ENCODE data around the gene SIRT6.

GRCh38 chr19:4196009-4196408, 13.6 kb upstream of the SIRT6 start:
- TF ChIP-seq, protein P1, sequence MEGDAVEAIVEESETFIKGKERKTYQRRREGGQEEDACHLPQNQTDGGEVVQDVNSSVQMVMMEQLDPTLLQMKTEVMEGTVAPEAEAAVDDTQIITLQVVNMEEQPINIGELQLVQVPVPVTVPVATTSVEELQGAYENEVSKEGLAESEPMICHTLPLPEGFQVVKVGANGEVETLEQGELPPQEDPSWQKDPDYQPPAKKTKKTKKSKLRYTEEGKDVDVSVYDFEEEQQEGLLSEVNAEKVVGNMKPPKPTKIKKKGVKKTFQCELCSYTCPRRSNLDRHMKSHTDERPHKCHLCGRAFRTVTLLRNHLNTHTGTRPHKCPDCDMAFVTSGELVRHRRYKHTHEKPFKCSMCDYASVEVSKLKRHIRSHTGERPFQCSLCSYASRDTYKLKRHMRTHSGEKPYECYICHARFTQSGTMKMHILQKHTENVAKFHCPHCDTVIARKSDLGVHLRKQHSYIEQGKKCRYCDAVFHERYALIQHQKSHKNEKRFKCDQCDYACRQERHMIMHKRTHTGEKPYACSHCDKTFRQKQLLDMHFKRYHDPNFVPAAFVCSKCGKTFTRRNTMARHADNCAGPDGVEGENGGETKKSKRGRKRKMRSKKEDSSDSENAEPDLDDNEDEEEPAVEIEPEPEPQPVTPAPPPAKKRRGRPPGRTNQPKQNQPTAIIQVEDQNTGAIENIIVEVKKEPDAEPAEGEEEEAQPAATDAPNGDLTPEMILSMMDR (IDR thresholded peaks at IDR 0.05) = no peak
- no peak for TF ChIP-seq POLR2A (IDR thresholded peaks at IDR 0.05)

Data from lower leg skin (tissue), 3 donors.